Measurements from ENCODE around the gene RRAD.
"Not testable (repeated sequence)": the region's sequence is repeated elsewhere in the genome, so short reads cannot be mapped to it uniquely, and the experiment has no call there.

Gene RRAD

GRCh38 chr16:66950437-66950836 is 25.1 kb upstream of the RRAD start:
- DNase-seq, result no peak

GRCh38 chr16:66949472-66949871 is 24.1 kb upstream of the RRAD start:
- no peak for DNase-seq

- DNase-seq, result no peak
Observed at GRCh38 chr16:66948837-66949225, 23.5 kb upstream of the RRAD start.

DNA sequence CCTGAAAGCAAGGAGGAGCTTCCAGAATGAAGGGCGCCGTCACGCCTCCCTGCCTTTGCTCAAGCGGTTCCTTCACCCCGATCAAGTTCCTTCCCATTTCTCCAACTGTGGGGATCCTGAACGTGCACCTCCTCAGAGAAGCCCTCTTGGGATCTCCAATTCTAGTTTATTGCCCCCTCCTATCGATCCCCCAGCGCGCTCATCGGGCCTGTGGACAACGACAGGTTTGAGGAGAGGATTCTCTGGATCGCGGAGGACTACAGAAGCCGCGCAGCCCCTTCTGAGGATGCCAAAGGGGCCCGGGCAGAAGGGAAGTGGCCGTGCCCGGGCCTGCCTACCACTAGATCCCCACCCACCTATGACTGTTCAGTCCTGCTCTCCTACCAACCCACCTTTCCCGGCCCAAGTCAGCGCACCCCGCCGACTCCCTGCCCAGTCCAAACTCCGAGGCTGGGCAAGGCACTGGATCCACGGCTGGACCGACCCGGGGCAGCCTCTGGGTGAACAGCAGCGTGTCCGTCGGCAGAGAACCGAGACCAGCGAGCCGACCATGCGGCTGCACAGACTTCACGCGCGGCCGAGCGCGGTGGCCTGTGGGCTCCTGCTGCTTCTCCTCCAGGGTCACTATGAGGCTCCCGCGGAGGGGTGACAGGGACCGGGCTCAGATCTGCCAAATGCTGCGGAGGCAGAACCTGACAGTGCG is 22.9 kb upstream of the RRAD start:
- DNase-seq, result no peak

- DNase-seq, result peak; percentile 34
Observed at GRCh38 chr16:66947302-66948065, 22.1 kb upstream of the RRAD start.

- DNase-seq, result no peak
Observed at GRCh38 chr16:66946974-66947301, 21.6 kb upstream of the RRAD start.

DNA sequence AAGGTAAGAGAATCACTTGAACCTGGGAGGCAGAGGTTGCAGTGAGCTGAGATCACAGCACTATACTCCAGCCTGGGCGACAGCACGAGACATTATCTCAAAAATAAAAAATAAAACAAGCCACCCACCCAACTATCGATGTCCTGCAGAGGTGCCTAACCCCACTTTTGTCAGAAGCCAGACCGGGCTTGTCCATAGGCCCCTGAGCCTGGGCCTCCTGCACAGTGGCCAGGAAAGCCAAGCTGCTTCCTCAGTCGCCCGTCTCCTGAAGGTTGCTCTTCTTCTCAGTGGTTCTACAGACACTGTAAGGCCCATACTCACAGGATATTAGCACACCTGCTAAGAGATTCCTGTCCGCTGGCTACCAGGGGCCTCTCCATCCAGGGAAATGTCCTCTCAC is 21.2 kb upstream of the RRAD start:
- no peak for DNase-seq

GRCh38 chr16:66945939-66946338 is 20.6 kb upstream of the RRAD start:
- no peak for DNase-seq

GRCh38 chr16:66944971-66945370 is 19.6 kb upstream of the RRAD start:
- not testable (repeated sequence) for DNase-seq

DNA sequence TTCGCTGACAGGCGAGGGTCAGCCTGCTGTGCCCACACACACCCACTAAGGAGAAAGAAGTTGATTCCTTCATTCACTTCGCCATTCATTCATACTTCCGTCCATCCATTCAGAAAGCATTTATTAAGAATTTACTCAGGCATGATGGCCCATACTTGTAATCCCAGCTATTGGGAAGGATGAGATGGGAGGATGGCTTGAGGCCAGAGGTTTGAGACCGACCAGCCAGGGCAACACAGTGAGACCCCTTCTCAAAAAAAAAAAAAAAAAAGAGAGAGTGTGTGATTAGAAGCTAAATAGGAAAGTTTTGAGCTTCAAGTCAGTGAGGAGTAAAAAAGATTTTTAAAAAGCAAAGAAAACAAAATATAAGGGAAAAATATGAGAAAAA is 18.7 kb upstream of the RRAD start:
- no peak for DNase-seq

DNA sequence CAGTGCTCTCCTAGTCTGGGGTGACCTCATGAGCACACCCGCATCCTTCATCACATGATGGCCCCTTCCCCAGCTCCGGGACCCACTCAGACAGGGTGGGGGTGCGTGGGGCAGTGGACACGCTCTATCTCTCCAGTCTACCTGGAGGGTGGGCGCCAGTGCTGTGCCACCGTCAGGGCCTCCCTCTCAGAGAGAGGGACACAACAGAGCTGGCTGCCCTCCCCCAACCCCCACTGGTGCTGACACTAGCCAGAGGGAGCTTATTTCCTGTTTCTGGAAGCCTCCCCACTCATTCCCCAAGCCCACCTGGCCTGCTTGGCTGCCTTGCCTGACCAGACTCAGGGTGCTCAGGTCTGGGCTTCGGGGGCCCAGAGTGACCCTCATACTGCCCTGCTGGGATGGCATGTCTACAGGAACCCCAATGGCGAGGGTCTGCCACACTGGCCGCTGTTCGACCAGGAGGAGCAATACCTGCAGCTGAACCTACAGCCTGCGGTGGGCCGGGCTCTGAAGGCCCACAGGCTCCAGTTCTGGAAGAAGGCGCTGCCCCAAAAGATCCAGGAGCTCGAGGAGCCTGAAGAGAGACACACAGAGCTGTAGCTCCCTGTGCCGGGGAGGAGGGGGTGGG is 18.2 kb upstream of the RRAD start:
- DNase-seq, result no peak

DNA sequence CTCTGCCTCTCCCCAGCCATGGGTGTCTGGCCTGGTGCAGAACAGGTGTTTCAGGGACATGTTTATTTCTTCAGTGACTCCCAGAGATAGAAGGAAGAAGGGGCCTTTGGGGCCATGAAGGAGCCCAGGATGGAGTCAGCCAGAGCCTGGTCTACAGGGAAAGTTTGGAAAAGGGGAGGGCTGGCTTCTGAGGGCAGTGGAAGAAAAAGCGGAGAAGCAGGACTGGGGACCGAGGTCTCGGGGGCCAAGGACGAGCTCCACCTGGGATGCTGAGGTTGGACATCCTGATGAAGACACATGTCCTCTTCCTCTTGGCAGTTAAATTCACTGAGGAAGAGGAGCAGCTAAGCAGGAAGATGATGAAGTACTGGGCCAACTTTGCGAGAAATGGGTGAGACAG is 17.6 kb upstream of the RRAD start:
- DNase-seq, result no peak

DNA sequence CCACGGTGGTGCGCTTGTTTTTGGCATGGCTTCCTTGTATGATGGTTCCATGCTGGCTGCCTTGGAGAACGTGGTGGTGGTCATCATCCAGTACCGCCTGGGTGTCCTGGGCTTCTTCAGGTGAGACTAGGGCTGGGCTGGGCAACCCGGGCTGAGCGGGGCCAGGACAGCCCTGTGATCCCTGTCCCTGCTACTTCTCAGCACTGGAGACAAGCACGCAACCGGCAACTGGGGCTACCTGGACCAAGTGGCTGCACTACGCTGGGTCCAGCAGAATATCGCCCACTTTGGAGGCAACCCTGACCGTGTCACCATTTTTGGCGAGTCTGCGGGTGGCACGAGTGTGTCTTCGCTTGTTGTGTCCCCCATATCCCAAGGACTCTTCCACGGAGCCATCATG is 14.9 kb upstream of the RRAD start:
- DNase-seq, result no peak

- no peak for DNase-seq
Observed at GRCh38 chr16:66939366-66939765, 14.0 kb upstream of the RRAD start.

- no peak for DNase-seq
Observed at GRCh38 chr16:66937725-66938337, 12.5 kb upstream of the RRAD start.

GRCh38 chr16:66936889-66937554 is 11.7 kb upstream of the RRAD start:
- DNase-seq, result no peak

DNA sequence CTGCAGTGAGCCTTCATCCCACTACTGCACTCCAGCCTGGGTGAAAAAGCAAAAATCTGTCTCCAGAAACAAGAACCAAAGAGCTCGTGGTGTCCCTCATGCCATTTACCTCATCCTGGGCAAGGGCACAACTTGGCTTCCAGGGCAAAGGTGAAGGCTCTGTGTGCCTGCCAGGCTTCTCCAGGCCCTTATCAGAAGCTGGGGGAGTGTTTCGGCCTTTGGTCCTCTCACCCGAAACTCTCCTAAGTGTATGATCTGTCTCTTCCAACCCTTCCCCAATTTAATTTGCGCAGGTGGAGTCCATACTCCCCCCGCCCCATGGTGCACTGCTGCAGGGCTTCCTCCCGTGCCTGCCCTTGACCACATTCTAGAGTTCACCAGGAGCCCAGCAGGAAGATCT is 11.1 kb upstream of the RRAD start:
- DNase-seq, result no peak

GRCh38 chr16:66935314-66936011 is 10.1 kb upstream of the RRAD start, which contains the start of gene CES2:
Gene CES2, plus strand, starts transcription at chr16:66935516. Its CDS starts 120 bp downstream, at chr16:66935636.
- DNase-seq, result no peak

GRCh38 chr16:66934839-66935313 is 9.5 kb upstream of the RRAD start:
- DNase-seq, result not testable (repeated sequence)

GRCh38 chr16:66934138-66934838 is 9.0 kb upstream of the RRAD start, which contains the start of gene CIAO2B:
Gene CIAO2B, minus strand, starts transcription at chr16:66934402. Its CDS starts 38 bp downstream, at chr16:66934364.
- DNase-seq, result peak; percentile 71

DNA sequence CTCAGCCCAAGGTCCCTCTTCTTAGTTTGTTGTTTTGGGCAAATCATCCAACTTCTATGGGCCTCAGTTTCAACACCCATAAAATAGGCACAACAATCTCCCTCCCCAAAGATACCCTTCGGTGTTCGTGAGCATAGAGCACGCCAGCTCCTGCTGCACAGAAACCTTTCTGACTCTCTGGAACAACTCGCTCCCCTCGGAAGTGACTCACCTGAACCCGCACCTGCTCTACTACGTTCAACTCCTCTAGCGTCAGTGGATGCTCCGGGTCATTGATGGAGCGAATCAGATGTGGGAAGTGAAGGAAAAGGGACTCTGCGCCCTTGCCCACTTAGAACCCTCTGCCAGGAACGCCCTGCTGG is 8.4 kb upstream of the RRAD start:
- DNase-seq, result no peak

DNA sequence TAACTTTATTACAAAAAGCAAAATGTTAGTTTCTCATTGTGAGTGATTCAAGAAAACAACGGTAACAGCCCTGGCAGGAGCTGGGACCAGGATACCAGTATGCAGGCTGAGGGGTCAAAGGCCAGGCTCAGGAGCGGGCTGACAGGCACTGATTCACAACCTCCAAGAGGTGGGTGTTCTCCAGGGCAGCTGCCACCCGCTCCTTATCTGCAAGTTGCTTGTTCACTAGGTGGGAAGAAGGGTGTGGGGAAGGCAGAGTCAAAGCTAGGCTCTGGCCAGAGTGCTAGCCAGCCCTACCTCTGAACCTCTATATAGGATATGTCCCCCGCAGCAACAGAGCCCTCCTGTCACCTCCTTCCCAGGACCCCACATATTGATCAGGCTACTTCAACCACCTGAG is 6.7 kb upstream of the RRAD start:
- no peak for DNase-seq
